Stimulated activated CD4-positive, alpha-beta T cell treated with anti-CD3 and anti-CD28 coated beads, Interleukin-15, amount 100 ng/mL, for 48 hours (primary cell): Measurements from ENCODE around the gene ERBIN.
"Not testable (repeated sequence)": the region's sequence is repeated elsewhere in the genome, so short reads cannot be mapped to it uniquely, and the experiment has no call there.

ENCODE experiments used
- DNase-seq, 2 donors: peaks; one replicate each; pipeline ENCODE4 v3.0.0-alpha.2; 2020; ENCODE audit warnings: low read depth in 2 of 2

ERBIN gene

GRCh38 chr5:66002415-66002814 lies 76.0 kb downstream of the ERBIN start:
- DNase-seq, result no peak

GRCh38 chr5:66004216-66004615 lies 77.8 kb downstream of the ERBIN start:
- no peak for DNase-seq

- DNase-seq, result no peak
Measured at GRCh38 chr5:66009277-66009676, 82.9 kb downstream of the ERBIN start.

- DNase-seq, result no peak
Measured at GRCh38 chr5:66010476-66010875, 84.1 kb downstream of the ERBIN start.

GRCh38 chr5:66012271-66012670 lies 85.9 kb downstream of the ERBIN start:
- DNase-seq, result no peak

- DNase-seq, result no peak
Measured at GRCh38 chr5:66013397-66013796, 87.0 kb downstream of the ERBIN start.

GRCh38 chr5:66013906-66014305 lies 87.5 kb downstream of the ERBIN start:
- DNase-seq, result no peak

- no peak for DNase-seq
Measured at GRCh38 chr5:66015196-66015960, 89.0 kb downstream of the ERBIN start.

- no peak for DNase-seq
Measured at GRCh38 chr5:66021585-66021984, 95.2 kb downstream of the ERBIN start.

- no peak for DNase-seq
Measured at GRCh38 chr5:66039296-66039695, 112.9 kb downstream of the ERBIN start.

- DNase-seq, result no peak
Measured at GRCh38 chr5:66039701-66040100, 113.3 kb downstream of the ERBIN start.

- no peak for DNase-seq
Measured at GRCh38 chr5:66041627-66042026, 115.3 kb downstream of the ERBIN start.

- DNase-seq, result no peak
Measured at GRCh38 chr5:66057239-66057638, 130.9 kb downstream of the ERBIN start.

- not testable (repeated sequence) for DNase-seq
Measured at GRCh38 chr5:66061320-66061719, 134.9 kb downstream of the ERBIN start.

- DNase-seq, result not testable (repeated sequence)
Measured at GRCh38 chr5:66063061-66063460, 136.7 kb downstream of the ERBIN start.

GRCh38 chr5:66066826-66067225 lies 140.5 kb downstream of the ERBIN start:
- DNase-seq, result no peak

GRCh38 chr5:66072031-66072430 lies 145.7 kb downstream of the ERBIN start:
- DNase-seq, result no peak

- DNase-seq, result no peak
Measured at GRCh38 chr5:66074901-66075300, 148.5 kb downstream of the ERBIN start.

- no peak for DNase-seq
Measured at GRCh38 chr5:66080664-66081063, 154.3 kb downstream of the ERBIN start.

- no peak for DNase-seq
Measured at GRCh38 chr5:66089384-66089783, 163.0 kb downstream of the ERBIN start.

GRCh38 chr5:66100851-66101250 lies 174.5 kb downstream of the ERBIN start:
- DNase-seq, result no peak

GRCh38 chr5:66113160-66113559 lies 186.8 kb downstream of the ERBIN start:
- no peak for DNase-seq

- no peak for DNase-seq
Measured at GRCh38 chr5:66118304-66118703, 191.9 kb downstream of the ERBIN start.
